ENCODE results near the gene FYN. TPM values are rescaled to one million over a fixed set of nuclear protein-coding genes. Genes with fewer than 3 reads are reported as not detected.
A peak's percentile ranks its signal among the peaks of the same experiment; 100 is the strongest.

Gene FYN
- total RNA-seq, 1 experiment from 2014 or later: 51.5 TPM

DNA sequence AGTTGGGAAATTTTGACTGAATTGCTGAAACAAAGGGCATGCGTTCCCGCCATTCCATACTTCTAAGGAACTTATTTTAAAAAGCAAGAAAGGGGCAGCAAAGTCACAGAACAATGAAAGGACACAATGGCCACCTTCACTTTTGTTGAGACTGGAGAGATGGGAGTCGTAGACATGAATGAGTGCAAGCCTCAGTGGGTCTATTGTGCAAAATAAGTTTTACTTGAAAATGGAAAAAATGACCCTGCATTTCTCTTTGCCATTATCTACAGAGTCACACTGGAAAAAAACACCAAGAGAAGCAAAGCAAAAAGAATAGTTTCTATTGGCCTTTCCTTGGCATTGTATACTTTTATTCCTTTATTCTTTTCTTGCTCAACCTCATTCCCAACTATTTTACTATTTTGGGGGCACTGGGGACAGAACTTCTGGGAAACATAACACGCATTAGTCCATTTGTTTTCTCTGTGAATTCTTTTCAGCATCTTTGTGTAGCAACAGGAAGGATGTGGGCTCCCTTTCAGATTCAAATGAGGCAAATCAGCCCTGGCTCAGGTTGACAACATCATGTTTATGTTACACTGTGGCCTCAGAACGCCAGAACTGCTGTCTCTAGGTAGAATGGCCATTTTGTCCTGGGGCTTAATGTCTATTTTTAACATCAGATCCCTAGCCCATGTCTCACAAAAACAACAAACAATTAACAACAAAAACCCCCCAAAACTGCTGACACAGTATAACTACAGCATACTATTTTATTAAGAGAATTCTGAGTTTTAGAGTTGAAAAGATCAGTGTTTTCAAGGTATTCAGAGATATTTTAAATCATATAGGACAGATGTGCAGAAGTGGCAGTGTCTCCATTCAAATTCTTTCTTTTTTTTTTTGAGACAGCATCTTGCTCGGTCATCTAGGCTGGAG lies 122.2 kb downstream of the FYN start:
- DNase-seq (ENCODE audit: low read depth): no peak

DNA sequence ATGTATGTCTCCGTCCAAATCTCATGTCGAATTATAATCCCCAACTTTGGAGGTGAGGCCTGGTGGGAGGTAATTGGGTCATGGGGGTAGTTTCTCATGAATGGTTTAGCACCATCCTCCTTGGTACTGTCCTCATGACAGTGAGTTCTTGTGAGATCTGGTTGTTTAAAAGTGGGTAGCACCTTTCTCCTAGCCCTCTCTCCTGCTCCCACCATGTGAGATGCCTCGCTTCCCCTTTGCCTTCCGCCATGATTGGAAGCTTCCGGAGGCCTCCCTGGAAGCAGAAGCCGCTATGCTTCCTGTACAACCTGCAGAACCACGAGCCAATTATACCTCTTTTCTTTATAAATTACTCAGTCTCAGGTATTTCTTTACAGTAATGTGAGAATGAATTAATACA lies 123.1 kb downstream of the FYN start:
- no peak for DNase-seq (ENCODE audit: low read depth)

DNA sequence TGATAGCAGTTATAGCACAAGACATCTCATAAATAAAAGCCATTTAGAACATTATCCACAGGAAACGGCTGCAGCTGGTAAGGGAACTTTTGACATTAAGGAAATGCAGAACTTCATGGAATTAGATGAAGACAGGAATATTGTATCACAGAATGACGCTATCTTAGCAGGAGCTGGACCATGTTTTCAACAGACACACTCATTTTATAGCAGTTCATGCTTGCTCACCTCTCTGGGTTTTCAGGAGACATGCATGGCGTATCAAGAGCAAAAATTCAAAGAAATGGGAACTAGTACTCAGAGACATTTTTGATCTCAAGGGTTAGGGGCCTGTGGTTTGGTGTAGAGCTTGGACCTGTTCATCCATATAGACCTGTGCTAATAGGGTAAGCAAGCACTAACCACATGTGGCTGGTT lies 125.0 kb downstream of the FYN start:
- DNase-seq (ENCODE audit: low read depth): no peak

DNA sequence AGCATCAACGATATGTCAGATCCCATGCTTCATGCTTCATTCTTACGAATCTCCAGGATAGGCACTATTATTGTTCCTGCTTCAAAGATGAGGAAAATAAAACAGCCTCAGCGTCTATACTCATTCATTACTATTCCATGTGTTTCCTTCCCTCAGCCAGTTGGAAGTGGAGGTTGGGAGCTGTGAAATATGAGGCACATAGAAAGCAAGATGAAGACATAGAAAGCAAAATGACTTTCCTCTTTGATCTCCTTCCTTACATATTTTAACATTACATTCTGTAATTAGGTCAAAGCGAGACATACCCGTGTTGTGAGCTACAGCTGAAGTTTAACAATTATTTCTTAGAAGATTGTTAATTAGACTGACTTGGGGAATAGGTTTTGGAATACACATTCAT lies 125.4 kb downstream of the FYN start:
- no peak for DNase-seq (ENCODE audit: low read depth)

DNA sequence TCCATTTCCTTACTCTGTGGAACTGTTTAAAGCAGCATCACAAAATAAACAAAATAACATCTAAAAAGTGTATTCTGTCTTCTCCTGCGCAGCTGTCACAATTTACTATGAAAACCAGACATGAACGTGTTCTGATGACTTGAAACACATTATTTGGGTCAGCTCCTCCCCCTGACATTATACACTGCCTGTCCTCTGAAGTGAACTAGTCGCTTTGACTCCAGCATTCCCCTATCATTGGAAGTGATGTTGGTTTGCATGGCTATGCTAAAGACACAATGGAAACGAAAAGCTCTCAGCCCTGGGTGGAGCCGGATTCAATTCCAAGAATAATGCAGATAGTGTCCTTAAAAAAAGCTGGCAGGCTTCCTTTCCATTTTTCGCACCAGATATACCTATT lies 125.9 kb downstream of the FYN start:
- no peak for DNase-seq (ENCODE audit: low read depth)

DNA sequence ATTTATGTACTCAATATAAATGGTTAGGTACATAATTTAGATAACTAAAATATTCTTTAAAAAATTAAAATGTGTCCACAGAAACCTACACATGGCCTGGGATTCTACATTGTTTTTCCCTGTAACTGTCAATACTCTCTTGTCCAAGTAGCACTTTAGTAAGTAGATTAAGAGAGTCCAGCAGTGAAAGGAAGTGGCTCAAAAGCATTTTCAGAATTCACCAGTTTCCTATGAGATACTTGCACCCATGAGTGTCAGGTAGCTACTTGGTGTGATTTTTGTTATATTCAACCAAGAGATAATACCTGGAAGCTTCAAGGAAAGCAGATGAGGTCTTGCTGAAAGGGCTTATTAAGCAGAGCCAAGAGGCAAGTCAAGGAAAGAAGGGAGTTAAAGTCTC lies 126.3 kb downstream of the FYN start:
- DNase-seq (ENCODE audit: low read depth): no peak

DNA sequence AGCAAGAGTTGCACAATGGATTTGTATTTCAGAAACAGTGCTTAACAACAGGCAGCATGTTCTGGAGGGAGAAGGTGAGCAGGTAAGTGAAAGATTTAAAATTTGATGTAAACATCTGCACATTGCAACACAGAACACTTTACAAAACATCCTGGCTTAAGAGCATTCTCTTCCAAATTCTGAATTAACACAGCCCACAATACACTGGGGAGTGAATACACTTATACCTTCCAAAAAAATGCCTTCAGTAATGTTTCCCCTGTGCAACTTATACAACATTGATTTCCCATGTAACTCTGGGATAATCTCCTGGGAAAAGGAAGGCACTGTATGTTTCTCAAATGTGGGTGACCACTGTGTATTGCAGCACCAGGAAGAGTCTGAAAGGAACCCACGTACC lies 127.6 kb downstream of the FYN start:
- DNase-seq (ENCODE audit: low read depth): no peak

DNA sequence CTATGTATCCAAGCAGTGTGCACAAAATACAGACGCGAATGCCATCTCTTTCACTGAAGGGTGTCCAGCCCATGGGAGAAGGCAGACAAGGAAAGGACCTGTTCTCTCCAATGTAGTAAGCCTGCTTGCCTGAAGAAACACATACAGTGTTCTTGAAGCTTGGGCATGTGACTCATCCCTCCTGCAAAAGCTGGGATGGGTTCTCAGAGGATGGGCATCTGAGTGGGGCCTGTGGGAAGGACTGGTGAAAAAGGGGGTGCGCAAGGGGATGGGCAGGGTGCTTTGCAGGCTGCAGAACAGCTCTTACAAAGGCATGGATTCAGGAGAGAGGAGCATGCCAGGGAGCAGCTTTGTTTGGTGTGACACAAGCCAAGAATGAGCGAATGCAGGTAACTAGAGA lies 128.1 kb downstream of the FYN start:
- no peak for DNase-seq (ENCODE audit: low read depth)

DNA sequence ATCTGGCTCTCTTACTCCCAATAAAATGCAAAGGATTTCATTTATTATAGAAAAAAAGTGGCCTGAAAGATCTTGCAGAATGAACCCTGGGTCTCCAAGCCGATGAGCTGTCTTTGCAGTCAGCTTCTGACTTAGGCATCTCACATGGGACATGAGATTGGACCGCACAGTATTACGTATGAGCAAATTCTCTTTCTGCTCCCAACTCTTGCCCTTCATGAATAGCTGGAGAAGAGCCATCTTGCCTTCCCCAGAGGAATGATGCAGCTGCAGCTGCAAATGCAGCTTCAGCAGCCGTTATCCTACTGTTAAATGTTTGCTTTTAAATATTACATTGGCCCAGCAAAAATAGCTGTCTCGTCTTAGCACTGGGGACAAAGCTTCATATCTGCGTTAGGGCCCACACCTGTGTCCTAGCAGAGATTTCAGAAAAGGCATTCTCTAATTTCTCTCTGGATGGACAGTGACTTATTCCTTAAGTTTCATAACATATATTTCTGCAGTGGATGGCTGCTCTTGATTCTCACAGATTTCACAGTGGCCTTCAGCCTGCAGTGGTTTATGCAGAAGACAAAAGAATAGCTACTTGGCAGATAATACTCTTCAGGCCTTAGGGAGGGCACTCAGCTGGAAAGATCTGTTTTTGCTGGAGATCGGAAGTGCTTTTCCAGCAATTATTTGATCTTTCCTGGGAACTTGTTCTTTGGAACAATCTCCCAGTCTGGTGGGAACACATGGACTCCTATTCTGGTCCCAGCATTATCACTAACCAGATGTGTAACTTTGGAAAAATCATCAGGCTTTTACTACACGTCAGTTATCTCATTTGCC lies 129.2 kb downstream of the FYN start:
- DNase-seq (ENCODE audit: low read depth): no peak

DNA sequence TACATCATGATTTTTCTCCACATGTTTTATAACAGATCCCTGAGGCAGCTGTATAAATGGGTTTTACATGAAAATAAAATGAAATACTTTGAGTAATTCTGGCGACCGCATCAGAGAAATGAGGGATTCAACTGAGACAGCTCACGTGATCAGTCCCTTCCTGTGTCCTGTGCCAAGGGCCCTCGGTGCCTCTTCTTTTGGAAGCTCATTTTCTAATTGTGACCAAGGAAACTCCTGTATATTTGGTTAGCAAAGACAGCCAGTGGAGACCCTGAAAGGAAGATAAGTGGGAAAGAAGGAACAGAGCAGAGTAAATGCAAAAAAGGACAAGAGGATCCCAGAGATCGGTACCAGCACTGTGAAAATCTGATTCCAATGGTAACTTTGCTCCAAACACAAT lies 129.9 kb downstream of the FYN start:
- DNase-seq (ENCODE audit: low read depth): no peak

DNA sequence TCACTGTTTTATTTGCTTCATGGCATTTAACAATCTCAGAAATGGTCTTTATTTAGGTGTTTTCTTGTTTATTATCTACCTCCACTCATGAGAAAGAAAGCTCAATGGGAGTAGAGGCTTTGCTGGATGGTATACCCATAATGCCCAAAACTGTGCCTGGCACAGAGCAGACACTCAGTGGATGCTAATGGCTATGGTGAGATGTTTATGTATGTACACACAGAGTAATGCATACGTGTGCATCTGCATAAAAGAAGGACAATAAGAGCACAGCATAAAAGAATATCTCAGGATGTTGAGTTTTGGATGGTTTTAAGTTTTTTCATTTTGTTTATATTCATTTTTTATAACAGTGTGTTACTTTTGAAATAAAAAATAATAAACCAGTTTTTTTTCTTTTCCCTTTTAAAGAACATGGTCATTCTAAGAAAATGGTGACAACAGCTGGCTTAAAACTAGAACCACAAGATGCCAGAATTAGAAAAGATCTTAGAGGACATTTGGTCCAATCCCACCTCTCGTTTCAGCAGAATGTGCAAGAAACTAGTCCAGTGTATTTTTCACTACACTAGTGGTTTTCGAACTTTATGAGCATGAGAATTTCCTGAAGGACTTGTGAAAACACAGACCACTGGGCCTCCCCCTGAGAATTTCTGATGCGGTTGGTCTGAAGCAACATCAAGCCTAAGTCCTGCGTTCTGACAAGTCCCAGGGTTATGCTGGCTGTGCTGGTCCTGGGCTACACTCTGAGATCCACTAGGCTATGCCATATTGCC lies 131.9 kb downstream of the FYN start:
- DNase-seq (ENCODE audit: low read depth): no peak

DNA sequence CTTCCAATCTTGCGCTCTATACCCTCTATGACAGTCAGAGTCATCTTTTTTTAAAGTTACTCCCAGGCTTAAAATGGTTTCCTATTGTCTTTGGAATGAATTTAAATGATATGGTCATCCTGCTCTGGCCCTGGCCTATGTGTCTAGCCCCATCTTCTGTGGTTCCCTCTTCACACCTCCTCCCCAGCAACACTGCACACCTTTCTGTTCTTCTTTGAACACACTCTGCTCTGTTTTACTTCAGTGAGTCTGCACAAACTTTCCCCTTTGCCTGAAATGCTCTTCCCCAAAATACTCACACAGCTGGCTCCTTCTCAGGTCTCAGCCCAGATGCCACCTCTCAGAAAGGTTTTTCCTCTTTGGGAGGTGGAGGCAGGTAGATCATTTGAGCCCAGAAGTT lies 132.7 kb downstream of the FYN start:
- DNase-seq (ENCODE audit: low read depth): no peak

DNA sequence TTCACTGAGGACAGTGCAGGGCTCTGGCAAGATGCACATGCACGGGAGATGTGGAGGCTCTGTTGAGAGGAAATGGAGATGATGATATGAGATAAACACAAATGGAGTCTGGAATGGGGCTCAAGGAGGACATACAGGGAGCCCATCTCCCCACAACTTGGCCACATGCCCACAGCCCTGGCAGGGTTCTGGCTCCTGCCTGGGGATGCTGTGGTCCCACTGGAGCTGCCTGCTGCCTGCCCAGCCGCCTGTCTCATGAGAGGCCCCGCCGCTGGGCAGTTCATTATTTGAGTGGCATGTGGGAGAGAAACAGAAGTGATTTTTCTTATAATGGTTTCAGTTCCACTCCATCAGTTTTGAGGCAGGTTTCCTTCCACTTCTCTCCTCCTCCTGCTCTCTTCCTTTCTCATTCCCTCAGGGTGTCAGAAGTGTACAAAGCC lies 134.0 kb downstream of the FYN start:
- no peak for DNase-seq (ENCODE audit: low read depth)

DNA sequence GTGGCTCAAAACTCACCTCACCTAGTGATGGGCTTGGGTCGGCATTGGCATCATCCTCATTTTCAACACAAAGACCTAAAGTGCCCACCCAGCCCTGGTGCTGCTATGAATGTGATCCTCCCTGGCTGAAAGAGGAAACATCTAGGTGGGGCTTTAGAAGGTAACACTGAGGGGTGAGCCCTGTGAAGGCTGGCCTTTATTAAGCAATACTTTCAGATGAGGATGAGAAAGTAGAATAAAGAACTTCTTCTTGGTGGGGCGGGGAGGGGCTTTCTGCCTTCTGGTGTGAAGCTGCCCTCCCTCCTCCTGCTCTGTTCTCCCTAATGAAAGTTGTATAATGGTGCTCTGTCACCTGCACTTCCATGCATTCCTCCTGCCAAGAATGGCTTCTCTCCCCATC lies 134.6 kb downstream of the FYN start:
- DNase-seq (ENCODE audit: low read depth): no peak

DNA sequence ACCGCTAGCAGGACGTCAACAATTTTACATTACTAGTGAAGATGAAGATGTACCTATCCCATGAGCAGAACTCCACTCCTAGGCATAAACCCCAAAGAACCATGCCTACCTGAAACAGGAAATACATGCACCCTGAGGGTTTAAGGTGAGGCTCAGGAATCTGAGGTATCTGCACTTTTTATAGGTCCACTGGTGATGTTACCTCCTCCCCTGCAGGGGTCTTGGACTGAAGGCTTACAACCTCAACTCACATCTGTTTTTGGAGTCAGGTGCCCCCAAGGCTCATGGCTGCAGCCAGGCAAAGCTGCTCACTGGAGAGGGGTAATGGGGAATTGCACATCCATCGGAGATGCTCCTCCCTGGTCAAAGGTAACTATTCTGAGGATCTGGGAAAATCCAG lies 135.1 kb downstream of the FYN start:
- DNase-seq (ENCODE audit: low read depth): no peak

DNA sequence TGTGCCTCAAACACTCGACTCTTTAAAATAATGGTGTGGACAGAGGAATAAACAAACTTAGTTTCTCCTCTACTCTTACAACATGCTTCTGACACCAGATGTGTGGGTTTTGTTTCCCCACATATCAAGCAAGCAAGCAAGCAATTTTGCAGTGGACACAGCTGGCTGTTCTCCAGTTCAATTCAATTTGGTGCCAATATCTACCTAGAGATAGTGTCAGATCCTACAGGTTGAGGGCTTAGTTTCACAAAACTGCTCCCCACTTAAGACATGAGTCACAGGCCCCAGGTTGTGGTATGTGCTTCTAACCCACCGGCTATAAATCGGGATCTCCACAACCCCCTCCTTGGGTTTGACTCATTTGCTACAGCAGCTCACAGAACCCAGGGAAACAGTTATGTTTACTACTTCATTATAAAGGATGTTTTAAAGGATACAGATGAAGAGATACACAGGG lies 136.2 kb downstream of the FYN start:
- DNase-seq (ENCODE audit: low read depth): peak; percentile 42

DNA sequence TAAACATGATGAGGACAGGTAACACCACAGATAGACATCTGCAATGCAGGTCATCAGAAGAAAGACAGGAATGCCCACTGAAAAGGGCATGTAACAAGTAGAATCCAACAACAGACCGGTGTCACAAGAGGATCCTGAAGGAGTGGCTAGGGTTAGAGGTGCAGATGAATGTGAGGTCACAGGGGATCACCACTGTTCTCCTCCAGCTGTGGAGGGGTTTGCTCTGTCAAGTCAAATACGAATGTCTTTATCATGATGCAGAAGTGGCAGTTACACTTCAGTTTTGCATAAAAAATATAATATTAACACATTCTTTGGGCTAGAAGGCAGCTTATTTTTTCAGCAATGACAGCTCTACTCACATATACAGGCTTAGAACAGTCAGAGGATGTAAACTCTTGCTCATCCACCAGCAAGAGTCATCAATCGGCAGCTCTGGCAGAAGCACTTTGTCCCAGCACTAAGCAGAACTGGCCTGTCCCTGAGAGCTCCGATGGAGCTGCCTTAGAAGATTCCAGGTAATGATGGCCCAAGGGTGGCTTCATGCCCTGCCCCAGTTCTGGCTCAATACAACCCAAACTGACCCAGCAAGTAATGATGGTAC lies 137.1 kb downstream of the FYN start:
- no peak for DNase-seq (ENCODE audit: low read depth)

DNA sequence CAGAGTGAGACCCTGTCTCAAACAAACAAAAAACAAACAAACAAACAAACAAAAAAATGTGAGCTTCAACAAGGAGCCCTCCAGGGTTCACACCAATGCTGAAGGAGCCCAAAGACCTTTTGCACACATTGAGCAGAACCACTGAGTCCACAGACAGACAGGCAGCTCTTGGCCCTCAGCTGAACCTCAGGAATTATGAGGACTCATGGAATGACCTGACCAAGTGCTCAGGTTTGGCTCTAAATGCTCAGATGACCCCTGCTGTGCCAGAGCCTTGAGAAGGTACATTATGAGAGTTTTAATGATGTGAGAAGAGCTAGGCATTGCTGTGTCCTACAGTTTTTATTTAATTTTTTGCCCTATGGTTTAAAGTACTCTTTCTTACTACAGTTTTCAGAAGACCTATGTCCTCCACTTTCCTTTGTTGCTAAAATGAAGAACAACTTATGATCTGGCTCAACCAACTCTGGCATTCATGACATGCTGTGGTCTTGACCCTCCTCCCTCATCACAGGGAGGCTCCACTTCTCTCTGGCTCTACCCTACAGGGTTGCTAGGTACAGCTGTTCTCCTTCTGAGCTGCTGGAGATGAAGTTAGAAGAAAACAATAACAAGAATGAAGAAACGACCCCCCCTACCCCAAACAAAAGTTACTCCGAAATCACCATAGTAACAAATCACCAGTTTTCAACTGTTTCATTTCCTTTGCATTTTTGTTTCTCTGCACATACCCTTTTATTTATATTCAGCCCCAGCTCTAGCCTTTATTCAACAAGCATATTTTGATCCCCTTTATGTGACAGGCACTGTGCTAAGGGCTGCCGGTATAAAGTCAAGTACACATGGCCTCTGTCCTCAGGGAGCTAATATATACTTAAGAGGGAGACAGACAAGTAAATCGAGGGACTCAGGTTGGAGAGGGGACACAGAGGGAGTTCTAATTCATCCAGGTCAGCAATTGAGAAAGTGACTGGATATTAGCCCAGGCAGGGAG lies 138.9 kb downstream of the FYN start:
- DNase-seq (ENCODE audit: low read depth): no peak

DNA sequence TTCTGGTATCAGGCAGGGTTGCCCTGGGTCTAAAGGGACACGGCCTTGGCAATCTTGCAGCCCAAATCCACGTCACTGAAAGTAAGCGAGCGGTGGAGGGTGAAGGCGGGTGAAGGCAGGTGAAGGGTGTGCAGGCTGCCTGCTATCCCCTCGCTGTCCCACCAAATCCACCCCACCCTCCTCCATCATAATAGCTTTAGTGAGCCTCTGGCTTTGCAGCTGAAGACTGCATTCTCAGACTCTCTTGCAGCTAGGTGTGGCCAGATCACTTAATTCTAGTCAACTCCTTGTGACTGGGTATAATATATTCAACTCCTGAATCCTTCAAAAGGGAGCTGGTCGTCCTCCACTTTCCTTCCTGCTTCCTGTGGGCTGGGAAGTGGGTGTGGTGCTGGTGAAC lies 140.9 kb downstream of the FYN start:
- no peak for DNase-seq (ENCODE audit: low read depth)

DNA sequence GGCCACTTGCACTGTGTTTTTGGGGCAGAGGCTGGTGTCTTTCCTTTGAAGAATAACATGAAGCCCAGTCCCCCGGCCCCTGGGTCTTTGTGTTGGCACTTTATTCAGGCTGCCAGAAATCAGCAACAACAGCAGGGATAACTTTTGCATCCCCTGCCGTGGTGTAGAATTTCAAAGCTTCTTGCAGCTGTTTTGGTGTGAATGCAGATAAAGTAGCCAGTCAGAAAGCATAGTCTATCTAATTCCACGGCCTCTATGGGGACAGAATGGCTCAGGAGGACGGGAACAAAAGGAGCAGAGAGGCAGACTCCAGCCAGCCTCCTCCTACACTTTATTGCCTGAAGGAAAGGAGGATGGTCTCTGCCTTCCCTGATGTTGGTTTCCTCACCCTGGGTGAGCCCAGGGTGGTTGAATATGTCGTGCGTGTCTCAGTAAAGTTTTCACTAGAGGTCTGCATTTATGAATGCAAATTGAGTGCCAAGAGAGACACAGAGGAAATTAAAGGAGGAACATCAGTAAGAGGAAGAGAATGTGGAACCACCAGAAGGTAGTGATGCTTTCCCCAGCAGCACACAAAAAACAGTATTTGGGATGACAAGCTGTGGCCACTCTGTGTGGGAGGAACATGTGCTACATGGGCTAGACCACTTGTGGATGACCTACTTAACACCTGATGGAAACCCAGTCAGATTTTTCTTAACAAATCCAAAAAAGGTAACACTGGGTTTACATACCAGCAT lies 141.6 kb downstream of the FYN start:
- DNase-seq (ENCODE audit: low read depth): no peak

Data from RPMI7951 (cell line).